ENCODE results near the gene SPOCK1.

- TF ChIP-seq CTCF (IDR thresholded peaks at IDR 0.05; ENCODE audit: insufficient read depth, low read length), result no peak
- TF ChIP-seq POLR2AphosphoS5 (IDR thresholded peaks at IDR 0.05; ENCODE audit: low read depth), result no peak
- no peak for TF ChIP-seq REST (IDR thresholded peaks at IDR 0.05; ENCODE audit: insufficient replicate concordance, low read depth)
- TF ChIP-seq SPI1 (IDR thresholded peaks at IDR 0.05; ENCODE audit: borderline replicate concordance, low read depth), result no peak
These were observed 312.2 kb downstream of the SPOCK1 start for GRCh38 chr5:137186759-137187461.

All from HL-60 (cell line).